Left renal pelvis (tissue), 4 donors: ENCODE results near the gene ZMIZ1. TPM values are rescaled to one million over a fixed set of nuclear protein-coding genes. Genes with fewer than 3 reads are reported as not detected.

Experiments used
- DNase-seq, 4 donors: peaks; one replicate each; pipeline ENCODE4 v3.0.0-alpha.2; 2013; ENCODE audit warnings: low read depth in 4 of 4, low spot score in 3 of 4
- polyA plus RNA-seq, 4 donors: library from polyadenylated mRNA; unstranded; fragments of 120-200 nt; gene quantifications; one replicate each; pipeline ENCODE4 v1.2.1, GENCODE V29; 2013; ENCODE audit not compliant: insufficient read length in 4 of 4

Gene ZMIZ1
- polyA plus RNA-seq, 4 donors = 72.7 to 108 (median 72.8) TPM

DNA sequence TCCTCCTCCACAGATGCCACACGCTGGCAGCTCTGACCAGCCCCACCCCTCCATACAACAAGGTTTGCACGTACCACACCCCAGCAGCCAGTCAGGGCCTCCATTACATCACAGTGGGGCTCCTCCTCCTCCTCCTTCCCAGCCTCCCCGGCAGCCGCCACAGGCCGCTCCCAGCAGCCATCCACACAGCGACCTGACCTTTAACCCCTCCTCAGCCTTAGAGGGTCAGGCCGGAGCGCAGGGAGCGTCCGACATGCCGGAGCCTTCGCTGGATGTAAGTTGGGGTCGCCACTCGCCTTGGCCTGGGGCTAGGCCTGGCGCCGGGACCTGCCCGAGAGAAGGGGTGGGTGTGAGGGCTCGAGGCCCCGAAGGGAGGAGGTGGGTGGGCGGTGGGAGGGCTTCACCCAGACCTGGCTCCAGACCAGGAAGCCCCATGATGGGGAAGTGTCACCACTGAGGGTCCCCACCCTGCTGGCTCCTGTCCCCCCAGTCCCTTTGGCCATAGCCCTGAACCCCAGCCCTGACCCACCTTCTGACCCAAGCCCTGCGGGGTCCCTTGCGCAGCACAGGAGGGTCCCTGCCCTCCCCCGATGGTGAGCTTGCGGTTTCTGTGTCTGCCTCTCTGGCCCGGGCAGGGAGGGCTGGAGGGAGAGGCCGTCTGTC, 242.3 kb downstream of the ZMIZ1 start:
- no peak for DNase-seq

- no peak for DNase-seq
Observed at GRCh38 chr10:79311581-79312407, 243.0 kb downstream of the ZMIZ1 start.

DNA sequence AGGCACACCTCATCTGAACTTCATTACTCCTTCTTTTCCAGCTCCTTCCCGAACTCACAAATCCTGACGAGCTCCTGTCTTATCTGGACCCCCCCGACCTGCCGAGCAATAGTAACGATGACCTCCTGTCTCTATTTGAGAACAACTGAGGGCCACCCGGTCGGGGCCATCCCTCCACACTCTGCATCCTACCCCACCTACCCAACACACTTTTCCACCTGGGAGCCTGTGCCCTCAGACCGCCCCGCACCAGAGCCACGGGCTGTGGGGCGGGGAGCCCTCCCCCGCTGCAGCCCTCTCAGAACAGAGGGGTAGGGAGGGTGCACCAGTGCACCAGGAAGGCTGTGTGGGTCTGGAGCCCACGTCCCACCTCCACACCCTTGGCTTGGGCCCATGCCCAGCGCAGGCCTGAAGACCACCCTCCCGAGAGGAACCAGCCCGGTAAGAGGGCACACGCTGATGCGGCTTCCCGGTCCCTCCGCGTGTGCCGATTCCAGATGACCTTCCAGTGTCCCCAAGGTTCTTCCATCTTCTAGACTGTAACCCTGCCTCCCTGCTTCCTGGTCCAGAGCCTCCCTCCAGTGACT, 243.9 kb downstream of the ZMIZ1 start:
- DNase-seq = no peak

DNA sequence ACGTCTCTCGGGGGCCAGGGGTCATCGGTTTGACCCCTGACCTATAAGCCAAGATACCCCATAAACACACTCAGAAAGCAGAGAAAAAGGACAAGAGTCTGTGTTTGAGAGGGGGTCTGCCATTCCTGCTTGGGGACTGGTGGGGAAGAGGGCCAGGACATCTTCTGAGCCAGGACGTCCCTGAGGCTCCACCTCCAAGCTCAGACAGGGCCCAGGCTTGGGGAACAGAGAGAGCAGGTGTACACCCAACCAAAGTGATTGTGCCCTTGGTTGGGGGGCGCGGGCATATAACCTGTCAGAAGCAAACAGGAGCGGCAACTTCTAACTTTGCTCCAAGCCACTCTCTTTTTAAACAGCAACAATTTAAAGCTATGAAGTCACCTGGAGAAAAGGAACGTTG, 244.6 kb downstream of the ZMIZ1 start:
- no peak for DNase-seq

DNA sequence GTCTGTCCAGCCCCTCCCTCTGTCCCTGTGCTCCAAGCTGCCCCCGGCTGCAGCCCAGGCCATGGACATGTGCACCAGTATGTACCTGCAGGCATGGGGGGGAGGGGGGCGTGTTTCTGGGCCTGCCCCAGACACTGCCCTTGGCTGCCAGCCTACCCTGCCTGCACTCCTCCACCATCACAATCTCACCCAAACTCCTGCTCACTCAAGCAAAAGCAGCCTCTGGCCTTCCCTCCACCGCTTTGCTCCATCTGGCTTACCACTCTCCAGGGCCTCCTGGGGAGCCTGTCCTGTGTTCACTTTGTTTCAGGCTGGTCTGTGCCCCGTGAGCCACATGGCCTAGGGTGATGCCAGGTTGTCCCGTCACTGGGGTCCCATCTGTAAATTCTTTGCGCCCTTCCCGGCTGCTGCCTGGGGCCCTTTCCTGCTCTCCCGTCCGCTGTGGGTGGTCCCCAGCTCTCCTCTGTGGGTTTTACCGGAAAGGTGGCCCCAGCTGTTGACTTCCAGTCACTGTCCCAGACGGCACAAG, 245.2 kb downstream of the ZMIZ1 start:
- DNase-seq = no peak

GRCh38 chr10:79314761-79315601, 246.2 kb downstream of the ZMIZ1 start:
- no peak for DNase-seq

- no peak for DNase-seq
Observed at GRCh38 chr10:79315602-79315920, 246.8 kb downstream of the ZMIZ1 start.

- no peak for DNase-seq
Observed at GRCh38 chr10:79316671-79317431, 248.1 kb downstream of the ZMIZ1 start.

DNA sequence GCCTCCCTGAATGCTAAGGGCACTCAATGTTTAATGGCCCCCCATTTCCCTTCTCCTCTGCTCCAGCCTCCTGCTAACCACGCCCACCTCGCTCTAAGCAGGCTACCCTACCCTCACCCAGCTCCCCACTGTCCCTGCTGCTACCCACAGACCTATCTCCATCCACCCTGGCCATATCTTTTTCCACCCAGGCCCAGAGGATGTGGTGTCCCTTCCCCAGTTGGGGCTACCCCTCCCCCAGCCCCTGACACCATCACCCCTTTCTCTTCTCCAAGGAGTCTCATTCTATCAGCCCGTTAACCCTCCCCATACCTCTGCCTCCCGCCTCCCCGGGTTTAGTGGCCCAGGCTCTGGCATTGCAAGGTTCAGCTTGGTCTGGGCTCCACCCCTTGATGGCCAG, 249.6 kb downstream of the ZMIZ1 start:
- DNase-seq = no peak

DNA sequence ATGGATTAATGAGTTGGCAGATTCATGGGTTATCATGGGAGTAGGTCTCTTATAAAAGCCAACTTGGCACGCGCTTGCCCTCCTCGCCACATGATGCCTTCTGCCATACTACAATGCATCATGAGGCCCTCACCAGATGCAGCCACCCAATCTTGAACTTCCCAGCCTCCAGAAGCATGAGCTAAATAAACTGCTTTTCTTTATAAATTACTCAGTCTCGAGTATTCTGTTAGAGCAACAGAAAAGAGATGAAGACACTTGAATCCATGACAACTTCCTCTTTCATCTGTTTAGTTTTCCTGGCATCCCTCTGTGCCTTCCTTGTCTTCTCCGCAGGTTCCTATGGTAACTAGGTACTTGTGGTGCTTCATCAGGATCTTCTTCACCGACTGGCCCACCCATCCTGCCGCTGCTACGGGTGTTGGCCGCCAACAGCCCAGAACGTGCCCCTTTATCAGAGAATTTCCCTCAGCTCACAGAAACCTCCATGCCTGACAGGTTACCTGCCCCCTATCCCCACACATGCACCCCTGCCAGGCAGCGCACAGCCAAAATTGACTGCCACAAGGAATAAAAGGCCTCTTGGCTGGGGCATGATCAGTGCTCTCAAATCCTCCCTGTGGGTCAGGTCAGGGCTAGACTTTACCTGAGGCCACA, 250.5 kb downstream of the ZMIZ1 start:
- no peak for DNase-seq

- DNase-seq = no peak
Observed at GRCh38 chr10:79320316-79320715, 251.6 kb downstream of the ZMIZ1 start.

DNA sequence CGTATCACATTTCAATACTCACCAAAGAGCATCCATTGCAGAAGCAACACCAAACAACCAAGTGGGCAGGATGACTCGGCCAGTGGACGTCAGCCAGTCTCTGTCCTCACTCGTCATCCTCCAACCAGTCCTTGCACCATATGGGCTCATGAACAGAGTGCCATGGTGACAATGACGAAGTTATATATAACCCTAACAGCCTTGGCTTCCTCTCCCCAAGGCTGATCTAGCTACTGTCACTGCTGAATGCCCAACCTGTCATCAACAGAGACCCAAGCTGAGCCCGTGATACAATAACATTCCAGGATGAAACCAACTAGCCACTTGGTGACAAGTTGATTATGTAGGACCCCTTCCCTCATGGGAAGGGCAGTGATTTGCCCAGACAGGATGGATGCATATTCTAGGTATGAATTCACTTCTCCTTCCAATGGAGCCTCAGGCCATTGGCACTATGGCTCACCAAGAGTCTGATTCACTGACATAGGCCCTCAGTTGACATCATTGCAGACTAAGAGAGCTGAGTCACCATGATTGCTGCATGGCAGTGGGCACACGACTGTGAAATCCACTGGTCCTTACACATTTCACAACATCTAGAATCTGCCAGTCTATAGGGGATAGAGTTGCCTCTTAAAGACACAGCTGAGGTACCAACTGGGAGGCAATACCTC, 252.2 kb downstream of the ZMIZ1 start:
- no peak for DNase-seq

- no peak for DNase-seq
Observed at GRCh38 chr10:79321494-79321882, 252.7 kb downstream of the ZMIZ1 start.

GRCh38 chr10:79321951-79322350, 253.2 kb downstream of the ZMIZ1 start:
- no peak for DNase-seq

GRCh38 chr10:79322616-79323543, 254.1 kb downstream of the ZMIZ1 start:
- DNase-seq = no peak

DNA sequence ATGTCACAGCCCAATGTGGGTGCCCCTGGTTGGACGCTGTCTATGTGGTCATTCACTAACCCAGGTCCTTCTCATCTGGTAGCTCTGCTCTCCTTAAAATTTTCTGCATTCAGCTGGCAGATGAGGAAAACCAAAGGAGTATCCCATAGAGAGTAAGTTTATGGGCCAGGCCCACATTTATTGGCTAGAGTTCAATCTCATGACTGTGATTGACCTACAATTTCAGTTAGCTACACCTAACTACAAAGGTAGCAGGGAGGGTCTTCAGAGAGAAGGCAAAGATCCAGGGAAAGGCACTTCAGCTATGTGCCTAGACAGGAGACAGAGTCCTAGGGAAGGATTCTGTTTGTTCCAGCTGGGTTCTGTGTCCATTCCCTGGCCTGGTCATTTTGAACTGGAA, 254.8 kb downstream of the ZMIZ1 start:
- no peak for DNase-seq

GRCh38 chr10:79324032-79324695, 255.4 kb downstream of the ZMIZ1 start:
- DNase-seq = no peak
